HG02938 (cell line): ENCODE data around the gene VPS13D.
A peak's percentile ranks its signal among the peaks of the same experiment; 100 is the strongest.

Experiments
- ATAC-seq: cut with Tn5 transposase; IDR thresholded peaks from one replicate; pipeline ENCODE4 v1.9.1; 2021; ENCODE audit warnings: mild to moderate bottlenecking, moderate library complexity; ENCODE audit not compliant: unreplicated experiment

Gene VPS13D, protein sequence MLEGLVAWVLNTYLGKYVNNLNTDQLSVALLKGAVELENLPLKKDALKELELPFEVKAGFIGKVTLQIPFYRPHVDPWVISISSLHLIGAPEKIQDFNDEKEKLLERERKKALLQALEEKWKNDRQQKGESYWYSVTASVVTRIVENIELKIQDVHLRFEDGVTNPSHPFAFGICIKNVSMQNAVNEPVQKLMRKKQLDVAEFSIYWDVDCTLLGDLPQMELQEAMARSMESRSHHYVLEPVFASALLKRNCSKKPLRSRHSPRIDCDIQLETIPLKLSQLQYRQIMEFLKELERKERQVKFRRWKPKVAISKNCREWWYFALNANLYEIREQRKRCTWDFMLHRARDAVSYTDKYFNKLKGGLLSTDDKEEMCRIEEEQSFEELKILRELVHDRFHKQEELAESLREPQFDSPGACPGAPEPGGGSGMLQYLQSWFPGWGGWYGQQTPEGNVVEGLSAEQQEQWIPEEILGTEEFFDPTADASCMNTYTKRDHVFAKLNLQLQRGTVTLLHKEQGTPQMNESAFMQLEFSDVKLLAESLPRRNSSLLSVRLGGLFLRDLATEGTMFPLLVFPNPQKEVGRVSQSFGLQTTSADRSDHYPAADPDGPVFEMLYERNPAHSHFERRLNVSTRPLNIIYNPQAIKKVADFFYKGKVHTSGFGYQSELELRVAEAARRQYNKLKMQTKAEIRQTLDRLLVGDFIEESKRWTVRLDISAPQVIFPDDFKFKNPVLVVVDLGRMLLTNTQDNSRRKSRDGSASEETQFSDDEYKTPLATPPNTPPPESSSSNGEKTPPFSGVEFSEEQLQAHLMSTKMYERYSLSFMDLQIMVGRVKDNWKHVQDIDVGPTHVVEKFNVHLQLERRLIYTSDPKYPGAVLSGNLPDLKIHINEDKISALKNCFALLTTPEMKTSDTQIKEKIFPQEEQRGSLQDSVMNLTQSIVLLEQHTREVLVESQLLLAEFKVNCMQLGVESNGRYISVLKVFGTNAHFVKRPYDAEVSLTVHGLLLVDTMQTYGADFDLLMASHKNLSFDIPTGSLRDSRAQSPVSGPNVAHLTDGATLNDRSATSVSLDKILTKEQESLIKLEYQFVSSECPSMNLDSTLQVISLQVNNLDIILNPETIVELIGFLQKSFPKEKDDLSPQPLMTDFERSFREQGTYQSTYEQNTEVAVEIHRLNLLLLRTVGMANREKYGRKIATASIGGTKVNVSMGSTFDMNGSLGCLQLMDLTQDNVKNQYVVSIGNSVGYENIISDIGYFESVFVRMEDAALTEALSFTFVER (N-terminal part only)

DNA sequence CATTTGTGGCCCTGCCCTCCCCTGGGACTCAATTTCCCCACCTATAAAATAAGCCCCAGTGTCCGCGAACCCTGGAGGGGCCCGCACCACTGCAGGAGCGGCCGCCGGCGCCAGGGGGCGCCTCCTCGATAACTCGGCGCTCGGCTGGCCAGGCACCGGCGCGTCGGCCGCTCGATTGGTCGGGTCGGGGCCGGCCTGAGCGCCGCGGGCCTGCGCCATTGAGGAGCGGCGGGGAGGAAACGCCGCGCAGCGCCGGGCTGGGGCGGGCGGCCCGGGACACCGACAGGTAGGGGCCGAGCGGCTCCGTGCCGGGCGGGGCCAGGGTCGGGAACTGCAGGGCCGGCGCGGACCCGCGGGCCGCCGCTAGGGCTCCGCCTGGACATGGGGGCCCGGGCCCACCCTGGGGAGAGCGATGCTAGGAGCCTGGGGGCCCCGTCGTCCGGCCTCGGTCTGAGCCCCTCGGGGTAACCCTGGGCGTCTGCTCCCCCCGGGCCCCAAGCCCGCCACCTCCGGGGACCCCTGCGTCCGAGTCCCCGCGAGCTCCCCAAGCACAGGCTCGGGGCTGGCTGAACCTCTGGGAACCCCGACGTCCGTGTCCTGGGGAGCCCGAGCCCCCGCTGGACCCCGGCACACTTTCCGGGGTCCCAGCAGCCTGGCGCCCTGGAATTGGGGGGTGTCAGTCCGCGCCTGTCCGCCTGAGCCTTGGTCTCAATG, at the start of gene VPS13D:
Gene VPS13D, plus strand, starts transcription at position 196 of the 714 bp plus-strand sequence. CDS start 4,237 bp downstream, outside the sequence.
- peak; percentile 69 for ATAC-seq

DNA sequence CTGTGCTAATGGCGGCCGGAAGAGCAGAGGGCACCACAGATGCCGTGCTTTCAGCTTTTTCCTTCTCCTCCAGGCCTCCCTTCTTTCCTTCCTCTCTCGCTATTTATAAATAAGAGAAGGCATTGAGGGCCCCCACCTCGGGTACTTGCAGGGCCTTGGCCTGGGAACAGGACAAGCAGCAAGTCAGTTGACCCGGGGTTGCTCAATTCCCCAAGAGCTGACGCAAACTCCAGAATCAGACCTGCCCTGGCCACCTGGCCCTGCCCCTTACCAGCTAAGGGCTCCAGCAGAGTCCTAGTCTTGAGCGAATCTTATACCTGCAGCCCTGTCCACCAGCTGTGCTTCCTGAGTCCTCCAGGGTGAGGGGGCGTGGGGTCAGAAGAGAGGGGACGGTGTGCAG, 49.5 kb upstream of the VPS13D start:
- ATAC-seq, result no peak

DNA sequence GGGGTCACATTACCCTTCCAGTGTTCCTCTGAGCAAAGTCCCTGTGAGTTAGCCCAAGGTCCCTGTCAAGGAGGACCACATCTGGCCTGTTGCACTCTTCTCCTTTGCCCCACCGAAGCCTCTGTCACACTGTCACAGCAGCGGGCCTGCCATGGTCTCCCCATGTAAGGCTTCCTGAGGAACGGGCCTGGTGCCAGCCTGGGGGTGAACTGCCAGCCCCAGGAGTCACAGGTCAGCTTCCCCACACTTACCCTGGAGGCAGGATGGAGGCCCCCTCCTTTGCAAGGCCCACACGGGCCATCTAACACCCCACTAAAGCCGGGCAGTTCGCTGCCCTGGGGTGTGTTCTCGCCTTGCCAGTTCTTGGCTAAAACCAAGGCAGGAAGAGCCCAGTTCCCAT, 48.9 kb upstream of the VPS13D start:
- ATAC-seq, result no peak

DNA sequence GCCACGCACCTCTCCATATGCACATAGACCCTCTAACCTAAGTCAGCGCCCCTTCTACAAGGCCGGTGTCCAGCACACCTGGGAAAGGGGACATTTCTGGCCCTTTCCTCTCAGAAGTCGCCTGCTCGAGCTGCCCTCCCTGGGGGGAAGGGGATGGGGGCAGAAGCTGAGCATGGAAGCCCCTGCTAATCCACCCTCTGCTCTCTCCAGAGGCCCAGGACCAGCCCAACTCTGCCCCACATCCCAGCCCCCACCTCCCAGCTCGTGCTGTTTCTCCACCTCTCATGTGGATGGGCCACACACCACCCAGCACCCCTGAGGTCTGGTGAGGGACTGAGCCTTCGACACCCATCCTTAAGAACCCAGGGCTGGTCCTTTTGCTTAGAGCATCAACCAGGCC, 48.3 kb upstream of the VPS13D start:
- ATAC-seq, result no peak

DNA sequence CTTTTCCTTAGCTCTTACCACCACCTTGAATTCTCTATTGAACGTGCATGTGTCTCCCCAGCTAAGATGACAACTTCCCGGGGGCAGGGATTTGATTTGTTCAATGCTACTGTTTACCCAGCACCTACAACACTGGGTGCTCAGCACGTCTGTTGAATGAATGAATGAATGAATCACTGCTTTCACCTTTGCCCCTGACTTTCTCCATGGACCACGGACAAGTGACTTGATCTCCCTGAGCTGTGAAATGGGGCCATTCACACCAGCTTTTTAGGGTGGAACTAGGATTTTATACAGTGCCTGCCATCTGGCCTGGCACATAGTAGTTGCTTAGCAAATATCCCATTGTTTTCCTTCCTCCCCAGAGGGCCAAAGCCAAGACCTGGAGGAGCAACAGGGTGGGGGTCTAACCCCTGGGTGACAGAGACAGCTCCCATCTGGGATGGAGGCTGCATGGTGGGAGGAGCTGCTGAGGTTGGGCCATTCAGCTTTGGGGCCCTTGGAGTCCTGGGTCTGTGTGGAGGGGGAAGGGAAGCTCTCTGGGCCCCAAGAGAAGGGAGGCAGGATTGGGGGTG, 47.3 kb upstream of the VPS13D start:
- ATAC-seq, result no peak

DNA sequence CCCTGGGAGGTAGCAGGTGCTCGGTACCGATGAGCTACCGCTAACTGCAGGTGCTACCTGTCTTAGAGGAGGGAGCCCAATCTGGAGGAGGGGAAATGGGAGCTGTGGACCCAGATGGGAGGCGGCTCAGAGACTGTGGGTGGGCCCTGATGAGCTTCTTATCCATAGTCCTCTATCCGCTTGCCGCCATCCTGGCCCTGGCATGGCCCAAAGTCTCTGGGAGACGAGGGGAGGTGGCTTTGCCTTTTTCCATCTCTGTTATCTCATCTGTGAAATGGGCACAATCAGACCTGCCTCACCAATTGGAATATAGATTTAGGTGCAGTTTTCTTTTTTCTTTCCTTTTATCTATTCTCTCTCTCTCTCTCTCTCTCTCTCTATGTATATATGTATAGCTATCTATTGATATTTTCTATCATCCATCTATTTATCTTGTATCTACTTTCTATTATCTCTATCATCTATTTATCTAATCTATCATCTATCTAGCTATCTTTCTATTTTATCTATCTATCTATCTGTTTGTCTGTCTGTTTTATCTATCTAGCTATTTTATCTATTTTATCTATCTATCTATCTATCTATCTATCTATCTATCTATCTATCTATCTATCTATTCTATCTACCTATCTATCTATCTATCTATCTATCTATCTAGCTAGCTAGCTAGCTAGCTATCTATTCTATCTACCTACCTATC, 46.6 kb upstream of the VPS13D start:
- no peak for ATAC-seq

DNA sequence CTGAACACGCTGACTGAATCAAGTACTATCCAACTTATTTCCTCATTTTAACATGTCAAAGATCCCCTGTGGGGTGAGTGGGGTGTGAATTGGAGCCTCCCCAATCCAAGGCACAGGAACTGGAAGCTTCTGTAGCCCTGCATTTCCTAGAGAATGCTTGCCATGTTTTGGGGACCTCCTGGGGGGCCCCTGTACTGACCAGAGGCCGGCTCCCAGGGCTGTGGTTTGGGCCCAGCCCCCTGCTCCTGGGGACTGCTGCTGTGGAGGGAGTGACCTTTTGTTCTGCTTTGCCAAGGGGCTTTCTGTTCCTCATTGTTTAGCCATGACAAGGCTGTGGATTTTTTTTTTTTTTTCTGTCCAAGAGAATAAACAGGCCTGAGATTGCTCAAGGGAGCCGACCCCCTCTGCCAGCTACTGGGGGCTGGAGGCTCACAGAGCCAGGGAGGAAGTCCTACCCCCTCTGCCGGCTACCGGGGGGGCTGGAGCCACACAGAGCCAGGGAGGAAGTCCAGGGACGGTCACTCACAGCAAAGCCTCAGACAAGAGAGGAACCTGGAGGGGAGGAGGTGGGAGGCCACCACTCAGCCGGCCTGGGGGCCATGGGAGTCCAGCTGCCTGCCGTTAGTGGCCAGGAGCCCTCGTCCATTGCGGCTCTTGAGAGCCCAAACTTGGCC, 45.7 kb upstream of the VPS13D start:
- no peak for ATAC-seq

DNA sequence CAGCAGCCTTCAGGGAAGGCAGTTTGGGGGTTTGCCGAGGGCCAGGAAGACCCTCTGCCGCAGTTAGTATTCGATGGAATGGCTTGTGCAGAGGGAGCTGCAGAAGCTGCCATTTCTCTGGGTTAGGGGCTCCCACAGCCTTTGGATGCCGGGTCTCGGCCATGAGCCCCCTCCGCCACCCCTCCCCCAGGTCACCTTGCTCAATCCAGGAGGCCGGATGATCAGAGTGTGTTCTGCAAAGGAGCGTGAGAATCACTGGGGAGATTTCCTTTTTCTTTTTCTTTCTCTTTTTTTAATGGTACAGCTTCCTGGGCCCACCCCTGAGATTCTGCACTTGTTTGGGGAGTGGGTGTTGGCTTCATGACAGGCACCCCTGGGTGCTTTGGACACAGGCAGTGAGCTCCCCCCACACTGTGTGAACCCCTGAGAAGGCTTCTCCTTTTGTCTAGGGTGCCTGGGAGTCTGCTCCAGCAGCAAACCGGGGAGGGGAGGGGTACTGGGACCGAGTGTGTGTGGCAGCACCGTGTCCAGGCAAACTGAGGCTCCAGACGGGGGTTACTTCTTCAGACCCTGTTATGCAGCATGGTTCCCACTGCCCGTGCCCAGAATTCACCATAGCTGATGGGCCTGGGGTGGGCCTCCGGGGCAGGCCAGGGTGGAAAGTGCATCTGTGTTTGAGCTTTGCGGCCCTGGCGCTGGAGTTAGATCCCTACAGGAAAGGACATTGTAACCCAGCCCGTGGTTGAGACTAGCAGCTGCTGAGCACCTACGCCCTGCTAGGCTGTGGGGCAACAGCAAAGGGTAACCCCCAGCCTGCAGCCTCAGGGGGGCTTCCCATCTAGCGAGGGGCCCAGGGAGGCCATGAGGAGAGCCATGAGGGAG, 44.6 kb upstream of the VPS13D start:
- ATAC-seq, result no peak

DNA sequence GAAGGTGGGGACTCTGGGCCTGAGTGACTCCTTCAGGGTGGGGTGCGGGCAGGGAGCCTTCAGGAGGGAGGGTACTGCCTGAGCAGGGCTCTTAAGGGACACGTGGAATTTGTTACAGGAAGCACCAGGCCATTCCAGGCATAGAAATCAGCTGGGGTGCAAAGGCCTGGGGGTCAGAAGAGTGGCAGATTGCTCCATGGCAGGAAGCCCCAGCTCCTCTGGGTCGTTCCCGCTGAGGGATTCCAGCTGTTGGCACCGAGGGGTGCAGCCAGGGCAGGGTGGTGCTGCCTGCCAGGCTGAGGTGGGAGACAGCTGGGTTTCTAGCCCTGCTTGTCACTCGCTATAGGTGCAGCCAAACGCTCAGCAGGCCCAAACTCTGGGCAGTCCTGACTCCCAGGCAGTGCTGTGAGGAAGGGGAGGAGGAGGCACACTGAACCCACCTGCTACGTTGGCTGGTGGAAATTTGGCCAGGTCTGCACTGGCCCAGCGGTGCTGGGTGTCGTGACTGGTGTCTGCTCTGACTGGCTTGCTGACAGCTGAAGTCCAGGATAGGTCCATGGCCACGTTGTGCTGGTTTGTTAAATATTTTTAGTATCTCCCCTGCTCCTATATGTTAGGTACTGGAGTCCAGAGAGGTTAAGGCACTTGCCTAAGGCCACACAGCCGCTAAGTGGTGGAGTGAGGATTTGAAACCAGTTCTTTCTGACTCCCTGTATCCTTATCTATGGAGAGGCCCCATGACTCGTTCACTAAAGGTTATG, 43.7 kb upstream of the VPS13D start:
- no peak for ATAC-seq

DNA sequence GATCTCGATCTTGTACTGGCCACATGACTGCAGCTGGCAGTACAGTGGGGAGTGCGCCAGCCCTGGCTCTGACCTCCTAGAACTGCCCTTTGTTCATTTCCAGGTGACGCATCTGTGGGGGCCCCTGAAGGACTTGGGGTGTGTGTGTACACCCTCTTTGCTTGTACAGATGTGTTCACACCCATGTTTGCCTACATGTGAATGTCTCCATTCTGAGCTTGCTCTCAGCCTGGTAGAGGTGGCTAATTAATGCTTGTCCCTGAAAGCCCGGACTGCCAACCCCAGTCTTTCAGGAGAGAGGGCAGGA, 43.2 kb upstream of the VPS13D start:
- ATAC-seq, result no peak

DNA sequence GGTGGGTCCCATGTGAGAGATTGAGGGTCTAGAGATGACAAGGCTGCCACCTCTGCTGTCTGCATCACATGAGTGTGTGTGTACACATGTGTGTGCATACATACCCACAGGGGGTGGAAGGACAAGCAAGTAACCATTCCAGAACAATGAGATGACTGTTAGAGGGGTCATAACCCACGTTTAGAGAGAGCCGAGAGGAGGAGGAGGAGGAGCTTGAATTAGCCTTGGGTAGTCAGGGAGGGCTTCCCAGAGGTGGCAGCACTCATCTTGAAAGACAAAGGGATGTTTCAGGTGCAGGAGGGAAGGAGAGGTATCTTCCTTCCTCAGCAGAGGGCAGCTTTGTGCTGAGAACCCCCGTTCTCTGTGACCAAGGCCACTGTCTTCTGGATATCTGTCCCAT, 41.7 kb upstream of the VPS13D start:
- no peak for ATAC-seq

DNA sequence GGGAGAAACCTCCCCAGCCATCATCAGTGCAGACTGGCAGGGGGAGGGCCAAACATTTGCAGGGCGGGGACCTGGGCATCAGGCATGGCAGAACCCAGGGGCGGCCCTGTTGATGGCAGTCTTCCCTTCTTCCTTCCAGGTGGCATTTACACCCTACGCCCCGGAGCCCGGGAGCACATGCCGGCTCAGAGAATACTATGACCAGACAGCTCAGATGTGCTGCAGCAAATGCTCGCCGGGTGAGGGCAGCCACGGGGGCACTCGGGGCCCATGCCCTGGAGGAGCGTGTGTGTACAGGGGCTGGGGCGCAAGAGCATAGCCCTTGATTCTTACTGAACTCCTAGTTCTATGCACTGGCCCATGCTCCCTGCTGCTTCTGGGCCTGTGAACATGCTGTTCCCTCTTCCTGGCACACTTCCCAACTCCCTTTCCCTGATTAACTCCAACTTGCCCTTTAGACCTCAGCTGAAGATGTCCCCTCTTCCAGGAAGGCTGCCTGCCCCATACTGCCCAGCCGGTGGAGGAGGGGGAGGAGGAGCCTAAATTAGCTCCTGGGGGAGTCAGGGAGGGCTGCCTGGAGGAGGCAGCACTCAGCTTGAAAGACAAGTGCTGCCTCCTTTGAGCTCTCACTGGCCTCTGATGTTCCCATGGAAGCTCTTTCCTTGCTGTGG, 41.0 kb upstream of the VPS13D start:
- ATAC-seq, result no peak

DNA sequence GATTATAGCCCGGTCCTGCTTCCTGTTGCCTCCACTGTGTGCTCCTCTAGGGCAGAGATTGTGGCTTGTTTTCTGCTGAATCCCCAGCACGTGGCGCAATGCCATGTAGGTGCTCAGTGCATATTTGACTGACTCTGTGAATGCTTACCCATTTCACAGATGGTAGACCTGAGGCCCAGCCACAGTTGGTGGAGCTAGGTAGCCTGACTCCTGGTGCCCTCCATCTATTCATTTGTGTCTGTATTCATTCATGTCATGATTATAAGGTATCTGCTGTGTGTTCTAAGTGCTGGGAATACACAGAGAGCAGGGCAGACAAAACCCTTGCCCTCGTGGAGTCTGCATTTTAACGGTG, 40.5 kb upstream of the VPS13D start:
- ATAC-seq, result no peak

DNA sequence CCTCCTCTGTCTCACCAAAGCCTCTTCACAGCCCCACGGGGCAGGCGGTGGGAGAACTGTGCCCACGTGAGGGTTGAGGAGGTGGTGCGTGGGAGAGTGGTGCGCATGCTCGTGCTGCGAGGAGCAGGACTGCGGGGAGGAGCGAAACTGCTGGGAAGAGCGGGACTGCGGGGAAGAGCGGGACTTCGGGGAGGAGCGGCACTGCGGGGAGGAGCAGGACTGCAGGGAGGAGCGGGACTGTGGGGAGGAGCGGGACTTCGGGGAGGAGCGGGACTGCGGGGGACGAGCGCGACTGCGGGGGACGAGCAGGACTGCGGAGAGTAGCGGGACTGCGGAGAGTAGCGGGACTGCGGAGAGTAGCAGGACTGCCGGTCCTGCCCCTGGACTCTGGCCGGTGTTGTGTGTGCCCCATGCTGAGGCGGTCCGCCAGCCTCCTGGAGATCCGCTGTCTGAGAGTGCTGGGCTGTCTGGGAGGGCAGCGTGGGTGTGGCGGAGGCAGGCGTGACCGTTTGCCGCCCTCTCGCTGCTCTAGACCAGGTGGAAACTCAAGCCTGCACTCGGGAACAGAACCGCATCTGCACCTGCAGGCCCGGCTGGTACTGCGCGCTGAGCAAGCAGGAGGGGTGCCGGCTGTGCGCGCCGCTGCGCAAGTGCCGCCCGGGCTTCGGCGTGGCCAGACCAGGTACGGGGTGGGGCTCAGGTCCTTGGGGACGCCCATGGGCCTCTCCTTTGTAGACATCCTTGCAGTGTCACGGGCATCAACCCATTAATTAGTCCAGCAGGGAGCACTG, 38.4 kb upstream of the VPS13D start:
- ATAC-seq, result no peak

DNA sequence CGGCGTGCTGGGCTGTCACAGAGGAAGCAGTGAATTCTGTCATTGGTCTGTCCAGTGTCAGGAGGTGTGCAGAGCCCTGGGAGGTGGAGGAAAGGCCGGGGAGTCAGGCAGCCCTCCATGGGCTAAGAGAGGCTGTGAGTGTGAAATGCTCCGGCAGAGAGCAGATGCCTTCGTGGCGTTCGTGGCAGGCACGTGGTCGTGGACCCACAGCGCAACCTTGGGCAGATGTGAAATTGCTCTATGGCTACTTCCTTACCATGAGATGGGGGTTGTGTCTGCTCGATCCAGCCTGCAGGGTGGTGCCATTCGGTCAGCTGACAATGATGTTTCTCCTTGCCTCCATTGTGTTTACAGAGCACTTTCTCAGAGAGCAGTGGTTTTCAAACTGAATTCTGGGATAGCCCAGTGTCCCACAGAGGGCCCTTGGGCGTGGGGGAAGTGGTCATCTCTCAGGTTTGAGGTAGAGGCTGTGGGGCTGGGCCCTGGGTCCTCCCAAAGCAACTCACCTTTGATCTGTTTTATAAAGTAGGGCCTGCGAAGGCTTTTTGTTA, 35.1 kb upstream of the VPS13D start:
- no peak for ATAC-seq

DNA sequence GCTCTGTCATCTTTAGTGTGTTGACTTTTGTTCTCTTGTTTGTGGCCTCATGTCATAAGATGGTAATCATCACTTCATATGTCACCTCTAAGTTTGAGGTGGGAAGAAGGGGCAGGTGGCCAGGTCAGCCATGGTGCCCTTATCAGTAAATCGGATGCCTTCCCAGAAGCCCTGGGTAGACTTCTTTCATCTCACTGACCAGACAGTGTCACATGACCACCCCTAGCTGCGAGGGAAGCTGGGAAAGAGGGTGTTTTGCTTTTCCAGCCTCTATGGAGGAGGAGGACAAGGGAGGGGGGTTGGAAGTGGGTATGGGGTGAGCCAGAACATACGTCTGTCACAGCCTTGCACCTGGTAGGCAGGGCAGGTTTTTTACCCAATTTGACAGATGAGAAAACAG, 34.4 kb upstream of the VPS13D start:
- ATAC-seq, result no peak
